ENCODE data around the gene H6PD.

DNA sequence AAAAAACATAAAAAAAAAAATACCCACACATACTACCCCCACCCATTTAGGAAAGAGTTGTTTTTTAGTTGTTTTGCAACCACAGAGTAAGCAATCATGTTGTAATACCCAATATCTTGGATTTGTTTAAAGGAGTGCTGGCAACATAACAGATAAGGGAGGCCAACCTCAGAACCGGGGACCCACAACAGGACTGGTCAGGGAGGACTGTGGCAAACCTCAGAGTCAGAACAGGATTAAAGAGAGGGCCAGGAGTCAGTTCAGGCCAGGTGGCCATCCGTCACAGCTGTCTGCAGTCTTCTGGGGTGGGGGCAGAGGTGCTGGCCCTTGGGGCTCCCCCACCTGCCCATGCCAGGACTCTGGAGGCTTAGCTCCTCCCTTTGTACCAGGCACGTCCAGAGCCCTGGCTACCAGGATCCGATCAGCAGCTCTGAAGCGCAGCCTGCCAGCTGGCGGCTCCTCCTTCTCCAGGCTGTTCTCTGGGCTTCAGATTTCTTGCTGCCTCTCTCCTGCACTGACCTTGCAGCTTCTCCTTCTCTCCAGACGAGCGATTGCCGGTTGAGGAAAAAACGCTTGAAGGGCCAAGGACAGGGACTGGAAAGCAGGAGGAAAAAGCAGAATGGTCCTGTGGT lies 7.9 kb downstream of the H6PD start:
- TF ChIP-seq POLR2AphosphoS5 (IDR thresholded peaks at IDR 0.05), result peak; percentile 57 to 80 (median 58)
- TF ChIP-seq, protein P1, sequence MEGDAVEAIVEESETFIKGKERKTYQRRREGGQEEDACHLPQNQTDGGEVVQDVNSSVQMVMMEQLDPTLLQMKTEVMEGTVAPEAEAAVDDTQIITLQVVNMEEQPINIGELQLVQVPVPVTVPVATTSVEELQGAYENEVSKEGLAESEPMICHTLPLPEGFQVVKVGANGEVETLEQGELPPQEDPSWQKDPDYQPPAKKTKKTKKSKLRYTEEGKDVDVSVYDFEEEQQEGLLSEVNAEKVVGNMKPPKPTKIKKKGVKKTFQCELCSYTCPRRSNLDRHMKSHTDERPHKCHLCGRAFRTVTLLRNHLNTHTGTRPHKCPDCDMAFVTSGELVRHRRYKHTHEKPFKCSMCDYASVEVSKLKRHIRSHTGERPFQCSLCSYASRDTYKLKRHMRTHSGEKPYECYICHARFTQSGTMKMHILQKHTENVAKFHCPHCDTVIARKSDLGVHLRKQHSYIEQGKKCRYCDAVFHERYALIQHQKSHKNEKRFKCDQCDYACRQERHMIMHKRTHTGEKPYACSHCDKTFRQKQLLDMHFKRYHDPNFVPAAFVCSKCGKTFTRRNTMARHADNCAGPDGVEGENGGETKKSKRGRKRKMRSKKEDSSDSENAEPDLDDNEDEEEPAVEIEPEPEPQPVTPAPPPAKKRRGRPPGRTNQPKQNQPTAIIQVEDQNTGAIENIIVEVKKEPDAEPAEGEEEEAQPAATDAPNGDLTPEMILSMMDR (IDR thresholded peaks at IDR 0.05), result no peak
- peak; percentile 30 for TF ChIP-seq EP300 (IDR thresholded peaks at IDR 0.05)
- peak in 1 of 4 donors; percentile 8 for TF ChIP-seq POLR2A (IDR thresholded peaks at IDR 0.05)

All from stomach (tissue), 4 donors.